Activated T-helper 1 cell treated with anti-CD3 and anti-CD28 coated beads, Interleukin-2, amount 50 U/mL, for 16 hours (primary cell): Measurements from ENCODE around the gene CMPK1.

ENCODE experiments used
- DNase-seq, 2 donors: peaks; one replicate each; pipeline ENCODE4 v3.0.0-alpha.2; 2020; ENCODE audit warnings: low read depth in 1 of 2, low spot score in 1 of 2

CMPK1 gene

DNA sequence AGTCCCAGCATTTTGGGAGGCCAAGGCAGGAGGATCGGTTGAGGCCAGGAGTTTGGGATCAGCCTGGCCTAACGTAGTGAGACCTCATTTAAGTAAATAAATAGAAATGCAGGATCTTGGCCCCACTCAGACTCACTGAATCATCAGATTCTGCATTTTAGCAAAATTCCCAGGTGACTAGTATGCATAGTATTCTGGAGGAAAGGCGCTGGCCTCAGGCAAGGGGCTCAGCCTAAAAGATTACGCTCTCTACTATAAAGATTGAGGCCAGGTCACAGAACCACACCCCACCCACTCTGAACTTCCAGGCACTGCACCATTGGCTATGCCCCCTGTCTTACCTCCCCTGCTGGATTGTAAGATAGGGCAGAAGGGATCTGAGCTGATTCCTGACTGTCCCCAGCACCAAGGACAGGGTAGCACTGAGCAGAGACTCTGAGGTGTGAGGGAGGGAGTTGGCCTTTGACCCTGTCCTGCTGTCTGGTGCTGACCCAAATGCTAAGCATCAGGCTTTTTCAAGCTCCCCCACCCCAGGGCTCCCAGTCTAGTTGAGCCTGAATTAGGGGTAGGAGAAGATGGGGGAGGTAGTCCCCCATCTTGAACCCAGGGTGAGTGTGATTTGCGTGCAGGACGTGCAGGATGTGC, 85.2 kb downstream of the CMPK1 start:
- DNase-seq = no peak

DNA sequence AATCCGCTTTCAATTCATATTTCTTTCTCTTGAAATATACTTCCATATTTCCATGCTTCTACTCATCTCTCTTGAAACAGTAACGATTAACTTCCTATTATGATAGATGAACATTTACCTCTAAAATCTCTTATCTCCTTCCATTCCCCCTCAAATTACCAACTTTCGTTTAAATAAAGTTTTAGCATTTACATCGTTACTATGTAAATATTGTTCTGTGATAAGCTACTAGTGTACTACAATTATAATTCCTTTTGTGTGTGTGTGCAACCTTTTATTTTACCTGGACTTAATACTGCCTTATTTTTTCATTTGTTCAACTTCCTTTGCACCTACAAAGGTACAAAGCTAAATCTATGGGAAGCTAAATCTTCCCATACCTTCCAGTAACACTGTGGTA, 87.0 kb downstream of the CMPK1 start:
- no peak for DNase-seq

- DNase-seq = no peak
Observed at GRCh38 chr1:47423872-47424271, 90.3 kb downstream of the CMPK1 start.

GRCh38 chr1:47424336-47424982, 90.9 kb downstream of the CMPK1 start:
- no peak for DNase-seq
